Measurements from ENCODE around the gene MBD2. TPM values are rescaled to one million over a fixed set of nuclear protein-coding genes. Genes with fewer than 3 reads are reported as not detected.
"Not testable (repeated sequence)": the region's sequence is repeated elsewhere in the genome, so short reads cannot be mapped to it uniquely, and the experiment has no call there.

Gene MBD2
- total RNA-seq, 1 donor from 2014 or later: 30.7 TPM

DNA sequence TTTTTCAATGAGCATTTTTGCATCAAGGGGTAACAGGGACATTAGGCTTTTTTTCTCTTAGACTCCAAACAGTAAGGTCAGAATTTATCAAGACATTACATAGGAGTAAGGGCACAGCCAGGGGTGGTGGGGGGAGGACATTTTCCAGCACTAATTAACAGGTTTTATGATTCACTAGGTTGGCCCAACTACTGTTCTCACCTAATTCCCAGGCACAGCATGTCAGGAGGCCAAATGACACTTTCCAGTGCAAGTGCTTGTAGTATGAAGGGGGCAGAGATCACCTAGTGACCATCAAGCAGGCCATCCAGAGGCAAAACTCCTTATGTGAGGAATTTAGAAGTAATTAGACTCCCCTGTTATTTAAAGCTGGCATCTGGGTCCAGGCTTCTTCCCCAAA, 3.9 kb upstream of the MBD2 start:
- TF ChIP-seq CTCF (conservative IDR thresholded peaks at IDR 0.05; ENCODE audit: low read depth, low read length): no peak
- peak; percentile 58 for DNase-seq (ENCODE audit: low read depth)

GRCh38 chr18:54223568-54224241, 764 bp downstream of the MBD2 start:
- DNase-seq (ENCODE audit: low read depth): no peak
- no peak for TF ChIP-seq CTCF (conservative IDR thresholded peaks at IDR 0.05; ENCODE audit: low read depth, low read length)
- peak overlapping the region; percentile 73 for H3K4me3 ChIP-seq (ENCODE audit: low read depth, low read length)

More for the DNA sequence above, 3.9 kb upstream of the MBD2 start:
- H3K4me3 ChIP-seq (ENCODE audit: low read depth, low read length): no peak overlapping the region

- no peak for DNase-seq (ENCODE audit: low read depth)
- peak overlapping the region; percentile 73 for H3K4me3 ChIP-seq (ENCODE audit: low read depth, low read length)
- peak; percentile 58 for TF ChIP-seq CTCF (conservative IDR thresholded peaks at IDR 0.05; ENCODE audit: low read depth, low read length)
Measured at GRCh38 chr18:54222922-54223567, 1.4 kb downstream of the MBD2 start.

- H3K4me3 ChIP-seq (ENCODE audit: low read depth, low read length): no peak overlapping the region
- DNase-seq (ENCODE audit: low read depth): no peak
- TF ChIP-seq CTCF (conservative IDR thresholded peaks at IDR 0.05; ENCODE audit: low read depth, low read length): no peak
Measured at GRCh38 chr18:54220406-54220805, 4.1 kb downstream of the MBD2 start.

DNA sequence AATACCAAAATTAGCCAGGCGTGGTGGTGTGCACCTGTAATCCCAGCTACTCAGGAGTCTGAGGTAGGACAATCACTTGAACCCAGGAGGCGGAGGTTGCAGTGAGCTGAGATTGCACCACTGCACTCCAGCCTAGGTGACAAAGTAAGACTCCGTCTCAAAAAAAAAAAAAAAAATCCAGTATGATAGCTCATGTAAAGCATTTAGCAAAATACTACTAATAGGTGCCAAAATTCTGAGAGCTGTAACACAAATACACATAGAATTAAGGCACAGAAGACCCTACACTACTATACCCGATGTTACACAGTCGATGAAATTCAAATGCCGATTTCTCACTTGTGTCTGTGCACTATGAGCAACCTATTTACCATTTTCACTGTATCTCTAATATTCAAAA, 5.7 kb downstream of the MBD2 start:
- H3K4me3 ChIP-seq (ENCODE audit: low read depth, low read length); DNase-seq (ENCODE audit: low read depth): not testable (repeated sequence)

DNA sequence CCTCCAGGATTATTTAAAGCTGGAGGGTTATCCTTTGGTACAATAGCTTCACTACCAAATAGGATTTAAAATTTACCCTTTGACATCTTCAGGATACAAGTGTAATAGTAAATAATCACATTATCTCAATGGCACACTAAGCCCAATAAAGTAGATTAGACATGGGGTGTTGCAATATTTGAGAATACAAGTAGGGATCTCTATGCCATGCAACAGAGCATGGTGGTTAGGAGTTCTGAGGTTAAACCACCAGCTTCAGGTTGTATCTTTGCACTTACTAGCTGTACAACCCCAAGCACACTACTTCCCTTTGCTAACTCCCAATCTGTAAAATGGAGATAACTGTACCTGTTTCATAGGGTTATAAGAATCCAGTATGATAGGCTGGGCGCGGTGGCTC, 6.2 kb downstream of the MBD2 start:
- H3K4me3 ChIP-seq (ENCODE audit: low read depth, low read length): no peak overlapping the region
- no peak for TF ChIP-seq CTCF (conservative IDR thresholded peaks at IDR 0.05; ENCODE audit: low read depth, low read length)
- no peak for DNase-seq (ENCODE audit: low read depth)

DNA sequence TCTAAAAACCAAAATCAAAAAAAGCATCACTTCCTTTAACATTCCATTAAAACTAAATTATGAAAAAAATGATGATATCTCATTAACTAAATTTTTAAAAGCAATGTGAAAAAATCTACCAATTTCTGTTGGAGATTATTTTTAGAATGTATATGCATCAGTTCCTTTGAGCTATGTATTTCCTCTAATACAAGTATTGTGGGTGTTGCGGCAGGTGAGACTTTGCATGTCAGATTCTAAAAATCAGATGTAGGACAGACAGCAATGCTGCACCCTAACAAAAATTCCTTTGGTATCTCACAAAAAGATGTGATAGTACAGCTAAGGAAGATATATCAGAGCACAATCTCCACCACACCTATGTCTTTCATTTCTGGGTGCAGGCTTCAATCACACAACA, 6.8 kb downstream of the MBD2 start:
- no peak overlapping the region for H3K4me3 ChIP-seq (ENCODE audit: low read depth, low read length)
- DNase-seq (ENCODE audit: low read depth): no peak
- TF ChIP-seq CTCF (conservative IDR thresholded peaks at IDR 0.05; ENCODE audit: low read depth, low read length): no peak

All from epithelial cell of proximal tubule (primary cell).